GM18499 (cell line): Measurements from ENCODE around the gene NRAP.

ENCODE experiments used
- ATAC-seq: cut with Tn5 transposase; IDR thresholded peaks from one replicate; pipeline ENCODE4 v1.9.1; 2021; ENCODE audit warnings: moderate number of reproducible peaks; ENCODE audit not compliant: insufficient read depth, unreplicated experiment

The NRAP gene

GRCh38 chr10:113566888-113567287 is 97.0 kb downstream of the NRAP start:
- ATAC-seq, result no peak

GRCh38 chr10:113565364-113565763 is 98.5 kb downstream of the NRAP start:
- no peak for ATAC-seq

- ATAC-seq, result no peak
Observed at GRCh38 chr10:113563306-113564088, 100.3 kb downstream of the NRAP start.

- ATAC-seq, result no peak
Observed at GRCh38 chr10:113562704-113563103, 101.1 kb downstream of the NRAP start.

- ATAC-seq, result no peak
Observed at GRCh38 chr10:113562069-113562468, 101.8 kb downstream of the NRAP start.

DNA sequence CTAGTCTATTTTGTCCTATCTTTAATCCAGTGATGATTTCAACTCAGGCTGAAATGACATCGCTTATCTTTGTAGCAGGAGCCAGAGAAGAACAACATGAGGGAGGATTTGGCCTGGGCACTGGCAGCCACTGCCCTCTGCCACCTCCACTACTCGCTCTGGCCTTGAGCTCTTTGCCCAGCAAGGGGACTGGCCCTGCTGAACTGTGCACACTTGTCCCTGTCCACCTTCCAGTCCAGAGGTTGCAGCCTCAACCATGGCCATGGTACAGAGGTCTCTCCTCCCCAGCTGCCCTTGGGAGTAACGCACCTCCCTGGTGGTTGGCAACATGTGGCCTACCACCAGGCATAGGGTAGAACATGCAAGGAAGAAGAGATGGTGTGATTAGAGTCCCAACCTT is 102.6 kb downstream of the NRAP start:
- ATAC-seq, result no peak

DNA sequence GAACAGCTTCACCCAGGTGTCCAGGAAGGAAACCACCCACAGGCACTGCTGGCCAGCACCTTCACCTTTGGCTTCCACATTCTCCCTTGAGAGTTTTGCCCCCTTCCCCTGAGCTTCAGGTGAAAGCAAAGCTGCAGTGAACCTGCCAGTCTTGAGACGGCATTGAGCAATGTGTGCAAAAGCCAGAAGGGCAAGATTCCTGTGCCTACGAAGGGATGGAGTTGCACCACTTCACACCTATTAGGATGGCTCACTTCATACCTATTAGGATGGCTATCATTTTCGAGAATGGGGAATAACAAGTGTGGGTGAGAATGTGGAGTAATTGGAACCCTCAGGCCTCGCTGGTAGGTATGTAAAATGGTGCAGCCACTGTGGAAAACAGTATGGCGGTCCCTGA is 103.8 kb downstream of the NRAP start:
- no peak for ATAC-seq

DNA sequence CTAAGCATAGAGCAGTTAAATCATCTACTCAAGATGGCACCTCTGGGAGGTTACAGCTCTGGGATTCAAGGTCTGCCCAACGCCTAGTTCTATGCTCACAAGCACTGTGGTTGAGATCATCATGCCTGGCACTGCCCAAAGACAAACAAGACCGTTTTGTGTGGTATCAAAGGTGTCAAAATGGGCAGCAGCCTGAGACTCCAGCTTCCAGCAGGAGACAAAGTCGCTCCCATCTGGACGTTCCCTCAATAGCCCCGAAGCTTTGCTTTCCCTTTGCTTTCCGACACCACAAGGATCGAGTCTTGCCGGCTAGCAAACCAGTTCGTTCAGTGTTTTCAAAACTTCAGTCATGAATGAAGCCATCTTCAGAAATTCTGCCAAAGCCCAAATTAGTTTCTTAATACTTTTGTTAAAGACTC is 105.9 kb downstream of the NRAP start:
- no peak for ATAC-seq

GRCh38 chr10:113557424-113557862 is 106.4 kb downstream of the NRAP start:
- ATAC-seq, result no peak

- ATAC-seq, result no peak
Observed at GRCh38 chr10:113555751-113556150, 108.1 kb downstream of the NRAP start.

DNA sequence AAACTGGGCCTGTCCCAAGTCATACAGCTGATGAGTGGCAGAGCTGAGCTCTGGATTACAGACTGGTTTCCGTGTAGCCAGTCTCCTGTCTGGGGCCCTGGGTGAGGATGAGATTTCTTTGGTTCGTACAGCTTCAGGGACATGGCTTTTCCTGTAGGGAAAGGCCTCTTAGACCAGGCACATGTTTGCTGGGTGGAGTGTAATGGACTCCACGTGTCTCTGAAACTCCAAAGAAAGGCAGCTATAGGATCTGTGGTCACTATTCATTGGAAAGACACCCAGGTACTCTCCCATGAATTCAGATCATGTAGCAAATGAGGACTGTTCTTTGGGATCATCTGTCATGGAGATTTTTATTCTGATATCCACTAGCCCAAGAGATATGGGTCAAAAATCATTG is 108.6 kb downstream of the NRAP start:
- ATAC-seq, result no peak

DNA sequence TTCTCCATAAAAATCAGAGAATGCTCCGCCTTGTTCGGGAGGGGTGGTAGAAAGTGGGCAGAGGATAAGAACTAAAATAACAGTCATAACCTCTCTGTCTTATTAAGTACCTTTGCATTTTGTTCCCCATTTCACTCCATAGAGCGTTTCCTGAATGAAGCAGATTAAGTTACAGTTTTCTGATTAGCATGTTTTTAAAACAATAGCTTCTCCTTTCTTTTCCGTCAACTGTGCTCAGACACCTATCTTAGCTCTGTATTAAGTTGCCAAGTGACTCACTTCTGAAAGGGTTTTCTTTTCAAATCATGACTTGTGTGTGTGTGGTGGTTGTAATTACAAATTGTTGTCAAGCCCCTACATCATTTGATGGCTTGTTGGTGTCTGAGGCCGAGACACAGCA is 109.6 kb downstream of the NRAP start:
- no peak for ATAC-seq

GRCh38 chr10:113553149-113553548 is 110.7 kb downstream of the NRAP start:
- ATAC-seq, result no peak

DNA sequence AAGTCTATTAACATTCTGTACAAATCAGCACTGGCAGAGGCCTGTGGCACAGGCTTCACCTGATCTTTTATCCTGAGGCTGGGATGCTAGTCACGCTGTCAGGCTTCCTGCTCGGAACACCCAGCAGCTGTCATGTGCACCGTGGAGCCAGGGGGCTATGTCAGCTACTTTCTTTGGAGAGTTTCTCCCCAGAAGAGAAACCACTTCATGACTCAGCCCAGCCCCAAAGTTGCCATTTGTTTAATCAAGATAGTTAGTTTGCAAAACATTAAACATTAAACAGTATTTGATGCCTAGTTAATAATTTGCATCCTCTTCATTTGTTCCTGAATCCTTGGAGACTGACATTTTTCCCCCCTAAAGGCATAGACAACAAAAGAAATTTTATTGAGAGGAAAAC is 111.1 kb downstream of the NRAP start, which contains the start of gene HABP2:
Gene HABP2, plus strand, starts transcription at position 353 of the 400 bp plus-strand sequence. CDS start 69 bp downstream, outside the sequence.
- no peak for ATAC-seq

DNA sequence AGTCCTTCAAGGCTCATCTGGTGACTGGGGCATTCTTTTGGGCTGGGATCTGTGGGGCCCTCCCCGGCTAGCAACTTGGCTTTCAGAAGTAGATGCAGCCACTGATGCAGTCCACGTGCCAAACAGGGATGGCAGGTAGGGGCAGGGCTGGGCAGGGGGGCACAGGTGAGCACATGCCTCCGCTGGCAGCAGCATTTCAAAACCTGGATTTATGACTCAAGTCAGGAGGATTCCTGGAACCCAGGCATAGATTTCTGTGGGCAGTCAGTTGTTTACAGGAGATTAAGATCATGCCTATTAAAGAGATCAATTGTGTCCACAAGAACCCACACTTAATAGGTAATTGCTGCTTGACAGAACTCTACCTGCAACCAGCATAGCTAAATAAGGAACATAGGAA is 111.8 kb downstream of the NRAP start:
- ATAC-seq, result no peak

DNA sequence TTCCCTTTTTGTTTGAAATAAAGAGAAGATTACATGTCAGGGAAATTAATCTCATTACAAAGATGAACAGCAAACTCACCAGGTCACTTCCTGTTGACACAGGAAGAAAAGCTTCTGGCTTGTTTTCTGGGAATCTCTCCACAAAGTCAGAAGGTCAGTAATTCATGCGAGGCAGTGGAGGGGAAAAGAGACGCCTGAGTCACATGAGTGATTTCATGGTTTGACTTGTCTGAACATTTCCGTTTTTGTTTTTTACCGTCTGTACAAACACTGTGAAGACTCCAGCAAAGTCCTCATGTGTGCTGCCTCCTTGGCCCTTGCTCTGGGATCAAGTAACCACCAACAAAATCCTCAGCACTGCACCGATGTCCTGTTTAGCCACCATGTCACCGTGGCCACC is 113.5 kb downstream of the NRAP start:
- no peak for ATAC-seq

DNA sequence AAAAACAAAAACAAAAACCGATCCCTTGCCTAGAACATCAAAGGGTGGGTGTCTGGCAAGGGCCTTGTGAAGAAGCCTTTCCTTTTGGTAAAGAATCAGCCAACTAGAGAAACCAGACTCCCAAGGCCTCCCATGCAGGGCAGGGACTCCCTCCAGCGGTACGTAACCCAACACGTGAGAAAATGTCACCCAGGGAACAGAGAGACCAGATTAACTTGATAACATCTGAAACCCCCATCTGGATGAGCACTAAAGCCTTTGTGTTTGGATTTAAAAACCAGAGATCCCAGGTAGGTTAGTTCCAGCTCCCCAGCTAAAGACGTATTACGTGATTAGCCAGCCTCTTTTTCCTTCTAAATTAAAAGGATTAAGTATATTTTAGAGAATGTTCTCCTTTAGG is 114.0 kb downstream of the NRAP start:
- ATAC-seq, result no peak

DNA sequence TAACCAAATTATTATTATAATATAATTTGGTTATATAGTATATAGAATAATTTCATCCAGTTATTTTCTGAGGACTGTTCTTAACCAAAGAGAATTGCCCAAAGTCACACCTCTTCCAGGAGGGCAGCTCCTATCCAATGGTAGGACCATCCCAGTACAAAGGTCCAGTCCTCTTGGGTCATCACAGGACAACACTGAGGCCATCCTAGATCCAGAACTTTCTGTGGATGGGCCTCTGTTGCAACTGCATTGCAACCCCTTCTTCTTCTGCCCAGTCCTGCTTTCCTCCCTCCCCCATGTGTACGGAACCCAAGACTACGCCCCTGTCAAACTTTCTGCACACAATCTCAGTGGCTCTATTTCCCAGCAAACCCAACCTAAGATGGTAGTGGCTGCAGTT is 116.4 kb downstream of the NRAP start:
- no peak for ATAC-seq

GRCh38 chr10:113544392-113544791 is 119.4 kb downstream of the NRAP start:
- no peak for ATAC-seq

DNA sequence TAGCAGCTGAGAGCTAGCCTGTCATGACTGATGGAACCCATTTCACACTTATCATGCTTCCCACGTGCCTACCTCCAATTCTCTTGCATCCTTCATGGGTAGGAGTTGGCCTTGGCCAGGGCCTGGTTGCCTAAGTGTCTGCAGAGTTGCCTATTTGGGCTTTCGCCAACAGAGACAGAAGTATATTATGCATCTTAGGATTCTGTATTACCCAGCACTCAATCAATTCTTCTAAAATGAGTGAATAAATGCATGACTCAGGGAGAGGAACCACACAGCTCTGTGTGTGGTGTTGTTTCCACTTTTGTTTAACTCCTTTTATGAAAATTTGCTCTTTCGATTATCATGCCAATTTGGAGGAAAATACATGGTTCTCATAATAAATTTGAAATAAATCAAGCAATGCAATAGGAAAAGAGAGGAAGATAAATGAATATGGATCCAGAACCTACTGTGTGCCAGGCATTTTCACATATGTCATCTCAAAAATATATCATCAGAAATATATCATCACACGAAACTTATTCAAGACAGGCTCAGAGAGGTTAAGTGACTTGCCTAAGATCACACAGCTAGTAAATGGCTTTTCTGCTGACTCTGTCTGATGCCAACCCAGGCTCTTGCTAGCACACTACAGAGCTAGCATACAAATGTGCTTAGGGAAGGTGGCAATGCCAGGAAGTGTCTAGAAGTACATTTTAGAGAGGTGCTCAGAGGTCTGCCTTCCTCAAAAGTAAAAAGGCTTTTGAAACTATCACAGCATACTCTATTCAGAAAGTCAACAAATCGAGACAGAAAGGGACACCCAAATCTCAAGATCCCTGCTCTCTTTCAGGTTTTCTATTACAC is 120.5 kb downstream of the NRAP start:
- ATAC-seq, result no peak

DNA sequence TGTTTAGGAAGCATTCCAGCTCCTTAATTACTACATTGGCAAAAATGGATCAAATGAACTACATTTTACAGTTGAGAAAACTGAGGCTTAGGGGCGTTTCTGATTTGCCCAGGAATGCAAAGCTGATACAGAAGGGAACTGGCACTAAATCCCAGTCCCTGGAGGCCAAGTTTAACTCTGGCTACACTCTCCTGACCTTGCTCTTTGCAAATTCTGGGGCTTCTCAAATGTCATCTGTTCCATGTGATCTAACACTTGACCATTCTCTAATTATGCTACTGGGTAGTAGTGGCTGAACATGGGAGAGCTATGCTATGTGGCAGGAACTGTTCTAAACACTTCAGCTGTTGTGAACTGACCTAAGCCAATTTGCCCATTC is 122.3 kb downstream of the NRAP start:
- no peak for ATAC-seq
